Right renal pelvis (tissue), 4 donors: ENCODE results near the gene ELMO1. TPM values are rescaled to one million over a fixed set of nuclear protein-coding genes. Genes with fewer than 3 reads are reported as not detected.

Source experiments
- DNase-seq, 4 donors: peaks; one replicate each; pipeline ENCODE4 v3.0.0-alpha.2; 2013; ENCODE audit warnings: low read depth in 4 of 4, low spot score in 3 of 4, missing footprints in 1 of 4
- polyA plus RNA-seq, 4 donors: library from polyadenylated mRNA; unstranded; fragments of 120-200 nt; gene quantifications; one replicate each; pipeline ENCODE4 v1.2.1, GENCODE V29; 2013; ENCODE audit not compliant: insufficient read length in 4 of 4

Gene ELMO1, protein sequence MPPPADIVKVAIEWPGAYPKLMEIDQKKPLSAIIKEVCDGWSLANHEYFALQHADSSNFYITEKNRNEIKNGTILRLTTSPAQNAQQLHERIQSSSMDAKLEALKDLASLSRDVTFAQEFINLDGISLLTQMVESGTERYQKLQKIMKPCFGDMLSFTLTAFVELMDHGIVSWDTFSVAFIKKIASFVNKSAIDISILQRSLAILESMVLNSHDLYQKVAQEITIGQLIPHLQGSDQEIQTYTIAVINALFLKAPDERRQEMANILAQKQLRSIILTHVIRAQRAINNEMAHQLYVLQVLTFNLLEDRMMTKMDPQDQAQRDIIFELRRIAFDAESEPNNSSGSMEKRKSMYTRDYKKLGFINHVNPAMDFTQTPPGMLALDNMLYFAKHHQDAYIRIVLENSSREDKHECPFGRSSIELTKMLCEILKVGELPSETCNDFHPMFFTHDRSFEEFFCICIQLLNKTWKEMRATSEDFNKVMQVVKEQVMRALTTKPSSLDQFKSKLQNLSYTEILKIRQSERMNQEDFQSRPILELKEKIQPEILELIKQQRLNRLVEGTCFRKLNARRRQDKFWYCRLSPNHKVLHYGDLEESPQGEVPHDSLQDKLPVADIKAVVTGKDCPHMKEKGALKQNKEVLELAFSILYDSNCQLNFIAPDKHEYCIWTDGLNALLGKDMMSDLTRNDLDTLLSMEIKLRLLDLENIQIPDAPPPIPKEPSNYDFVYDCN
- 10 to 100 TPM in 2 of 4 donors, 1 to 10 TPM in 2; 9.9 to 14.6 (median 11.3) TPM for polyA plus RNA-seq

DNA sequence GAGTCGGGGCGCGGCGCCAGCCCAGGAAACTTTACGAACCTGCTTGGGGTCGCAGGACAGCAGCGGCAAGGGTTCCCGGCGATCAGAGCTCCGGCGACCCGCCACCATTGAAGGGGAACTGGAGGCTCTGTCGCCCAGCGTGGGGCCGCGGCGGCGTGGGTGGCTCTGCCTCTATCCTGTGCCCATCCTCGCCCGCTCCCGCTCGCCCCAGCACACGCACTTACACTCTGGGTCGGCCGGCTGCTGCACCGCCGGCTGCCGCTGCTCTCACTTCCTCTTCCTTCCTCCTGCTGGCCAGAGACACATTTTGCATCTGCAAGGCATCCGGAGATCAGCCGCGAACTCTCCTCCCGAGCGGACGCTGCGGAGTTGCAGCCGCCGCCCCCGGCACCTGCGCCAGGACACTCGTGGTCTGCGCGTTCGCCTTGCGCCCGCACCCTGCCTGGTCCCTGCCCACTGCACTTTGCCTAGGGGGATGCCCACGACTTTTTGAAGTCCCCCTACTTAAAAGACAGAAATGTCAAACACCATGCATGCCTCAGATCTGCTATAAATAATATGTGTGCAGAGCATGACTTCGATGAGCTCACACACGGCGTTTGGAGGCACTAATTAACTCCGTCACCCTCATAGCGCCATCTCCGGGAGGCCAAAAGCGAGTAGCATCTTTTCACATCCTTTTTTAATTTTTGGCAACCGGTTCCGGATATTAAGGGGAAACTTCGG is at the start of gene ELMO1:
TSS of gene ELMO1 (minus strand) at position 229 of the 726 bp plus-strand sequence. CDS start 106,174 bp downstream, outside the sequence.
- DNase-seq, result peak in 2 of 4 donors; percentile 33 to 53

DNA sequence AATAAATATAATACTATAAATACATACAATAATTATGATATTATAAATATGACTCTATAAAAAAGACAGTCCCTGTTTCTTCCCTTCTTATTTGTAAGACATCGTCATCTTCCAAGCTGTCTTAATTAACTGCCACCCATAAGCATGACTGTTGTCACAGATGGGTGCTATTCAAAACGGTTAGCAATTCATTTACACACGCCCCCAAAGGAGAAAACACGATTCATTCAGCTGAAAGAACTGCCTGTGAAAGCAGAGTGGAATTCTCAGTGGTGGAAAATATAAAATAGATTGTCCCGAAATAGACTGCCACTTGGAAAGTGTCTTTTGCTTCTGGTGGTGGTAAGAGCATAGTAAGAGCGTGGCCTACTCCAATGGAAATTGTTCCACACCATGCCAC is 48.9 kb upstream of the ELMO1 start:
- DNase-seq, result no peak

DNA sequence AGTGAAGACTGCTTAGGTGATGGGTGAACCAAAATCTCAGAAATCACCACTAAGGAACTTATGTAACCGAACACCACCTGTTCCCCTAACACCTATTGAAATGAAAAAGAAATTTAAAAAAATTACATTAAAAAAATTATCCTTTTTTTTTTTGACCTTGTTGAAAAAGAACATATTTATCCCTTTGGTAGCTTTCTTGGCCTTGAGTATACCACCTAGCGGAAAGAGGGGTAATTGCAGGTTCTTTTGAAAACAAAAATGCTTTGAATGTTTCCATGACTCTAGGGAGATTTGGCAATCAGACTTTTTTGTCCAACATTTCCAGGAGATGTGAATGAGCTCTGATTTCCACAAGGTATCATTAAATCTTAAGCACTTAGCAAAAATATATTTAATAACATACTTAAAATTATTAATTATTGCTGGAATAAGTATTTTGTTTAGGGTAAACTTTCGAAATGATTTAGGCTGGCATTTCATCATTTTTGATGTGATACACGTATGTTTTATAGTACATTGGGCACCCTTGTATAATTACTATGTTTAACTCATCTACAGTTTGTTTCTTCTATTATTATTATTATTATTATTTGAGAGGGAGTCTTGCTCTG is 47.0 kb upstream of the ELMO1 start:
- DNase-seq, result no peak

DNA sequence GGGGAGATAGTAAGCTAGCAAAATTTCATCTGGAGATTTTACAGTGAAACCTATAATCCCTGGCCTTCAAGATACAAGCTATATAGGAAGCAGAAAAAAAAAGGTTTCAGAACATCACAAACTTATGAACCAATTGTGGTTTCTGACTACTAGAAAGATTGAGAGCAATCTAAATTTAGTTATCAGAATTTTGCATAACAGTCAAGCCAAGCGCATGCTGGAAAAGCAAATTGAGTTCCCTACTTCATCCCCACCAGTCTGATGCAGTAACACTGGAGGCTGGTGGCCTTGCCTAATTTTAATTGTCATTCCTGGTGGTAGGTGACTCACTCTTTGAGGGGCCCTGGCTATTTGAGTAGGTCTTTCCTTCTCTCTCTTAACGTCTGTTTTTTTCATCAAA is 46.3 kb upstream of the ELMO1 start:
- DNase-seq, result no peak

DNA sequence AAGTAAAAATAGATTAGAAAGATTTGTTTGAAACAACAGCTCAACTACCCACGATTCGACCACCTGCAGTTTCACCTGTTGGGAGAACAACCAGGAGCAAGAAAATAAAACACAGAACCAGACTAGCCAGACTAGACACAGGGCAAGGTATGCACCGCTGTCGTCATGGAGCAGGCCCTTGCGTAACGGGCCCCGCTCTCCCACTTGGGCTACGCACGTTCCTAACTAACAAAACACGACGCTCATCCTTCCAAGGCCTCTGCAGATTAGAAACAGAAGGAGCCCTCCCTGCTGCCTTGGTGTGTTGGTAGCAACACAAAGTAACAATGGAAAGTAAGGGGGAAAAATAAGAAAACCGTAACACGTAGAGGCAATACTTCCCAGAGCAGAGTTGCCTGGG is 45.1 kb upstream of the ELMO1 start:
- DNase-seq, result no peak

DNA sequence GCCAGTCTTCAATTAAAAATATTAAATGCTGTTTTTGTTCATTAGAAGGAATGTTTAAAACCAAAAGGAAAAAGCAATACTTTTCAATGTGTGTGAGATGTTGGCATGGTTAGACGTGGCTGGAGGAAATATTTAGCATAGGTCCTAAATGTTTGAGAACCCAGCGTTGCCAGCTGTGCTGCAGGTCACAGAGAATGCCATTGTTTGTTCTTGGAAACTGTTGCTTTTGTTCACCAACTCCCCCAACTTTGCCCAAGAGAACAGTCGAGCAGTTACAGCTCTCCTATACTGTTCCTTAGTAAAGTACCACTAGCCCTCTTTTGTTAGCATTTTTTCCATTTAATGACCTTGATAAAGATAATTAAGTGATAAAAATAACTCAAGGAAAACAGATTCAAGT is 44.5 kb upstream of the ELMO1 start:
- no peak for DNase-seq

DNA sequence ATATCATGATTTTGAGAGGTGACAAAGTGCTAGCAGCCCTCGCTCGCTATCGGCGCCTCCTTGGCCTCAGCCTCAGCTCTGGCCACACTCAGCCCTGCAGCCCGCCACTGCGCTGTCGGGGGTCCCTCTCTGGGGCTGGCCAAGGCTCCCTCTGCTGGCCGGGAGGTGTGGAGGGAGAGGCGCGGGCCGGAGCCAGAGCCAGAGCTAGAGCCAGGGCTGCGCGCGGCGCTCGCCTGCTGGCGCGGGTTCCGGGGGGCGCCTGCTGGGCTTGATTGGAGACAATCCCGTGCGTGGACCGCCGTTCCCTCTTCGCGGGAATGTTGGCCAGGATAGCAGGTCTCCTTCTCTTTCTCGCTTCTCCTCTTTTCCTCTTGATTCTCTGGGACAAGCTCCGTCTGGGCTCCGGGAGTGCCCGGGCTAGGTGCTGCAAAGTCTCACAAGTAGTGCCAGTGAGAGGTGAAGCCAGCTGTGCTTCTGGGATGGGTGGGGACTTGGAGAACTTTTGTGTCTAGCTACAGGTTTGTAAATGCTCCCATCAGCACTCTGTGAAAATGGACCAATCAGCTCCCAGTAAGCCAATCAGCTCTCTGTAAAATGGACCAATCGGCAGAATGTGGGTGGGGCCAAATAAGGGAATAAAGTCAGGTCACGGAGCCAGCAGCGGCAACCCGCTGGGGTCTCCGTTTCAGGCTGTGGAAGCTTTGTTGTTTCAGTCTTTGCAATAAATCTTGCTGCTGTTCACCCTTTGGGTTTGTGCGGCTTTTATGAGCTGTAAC is 43.4 kb upstream of the ELMO1 start:
- DNase-seq, result no peak

DNA sequence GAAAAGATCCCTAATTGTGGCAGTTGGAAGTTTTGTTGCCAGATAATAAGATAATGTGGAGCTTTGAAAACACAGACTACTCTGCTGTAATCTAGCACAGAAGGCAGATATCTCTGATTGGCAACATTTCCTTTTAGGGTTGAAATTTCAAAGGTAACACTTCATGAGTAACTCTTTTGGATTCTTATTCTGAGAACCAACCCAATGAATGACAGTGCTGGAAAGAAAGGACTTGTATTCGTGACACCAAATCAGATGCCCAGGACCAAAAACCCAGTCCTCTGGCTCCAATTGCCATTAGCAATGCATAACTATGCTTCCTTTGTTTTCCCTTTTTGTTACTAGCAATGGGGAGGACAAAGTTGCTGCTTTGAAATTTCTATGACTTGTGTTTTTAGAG is 41.0 kb upstream of the ELMO1 start:
- DNase-seq, result no peak

DNA sequence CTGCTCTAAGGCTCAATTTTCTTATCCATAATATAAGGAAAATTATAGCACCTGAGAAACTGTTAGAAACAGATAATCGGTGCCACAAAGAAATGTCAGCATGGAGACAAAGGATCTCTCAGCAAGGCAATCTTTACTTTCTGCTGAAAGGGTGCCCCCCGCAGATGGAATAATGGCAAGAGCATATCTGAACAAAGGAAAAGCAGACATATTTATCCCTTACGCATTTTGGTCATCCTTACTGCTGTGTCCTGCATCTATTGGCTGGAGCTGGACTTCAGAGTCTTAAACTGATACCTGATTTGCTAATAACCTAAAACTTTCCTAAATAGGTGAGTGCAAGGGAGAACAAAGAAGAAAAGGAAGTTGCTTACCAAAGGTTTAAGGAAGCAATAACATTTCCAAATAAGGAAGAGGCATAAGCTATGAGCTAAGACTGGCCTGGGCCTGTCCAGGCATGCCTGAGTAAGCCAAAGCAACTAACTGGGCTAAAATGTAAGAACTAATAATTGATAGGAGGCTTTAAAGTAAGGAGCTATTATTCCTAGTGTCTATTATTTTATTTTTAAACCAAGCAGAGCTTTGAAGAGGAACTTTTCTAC is 39.6 kb upstream of the ELMO1 start:
- DNase-seq, result no peak

DNA sequence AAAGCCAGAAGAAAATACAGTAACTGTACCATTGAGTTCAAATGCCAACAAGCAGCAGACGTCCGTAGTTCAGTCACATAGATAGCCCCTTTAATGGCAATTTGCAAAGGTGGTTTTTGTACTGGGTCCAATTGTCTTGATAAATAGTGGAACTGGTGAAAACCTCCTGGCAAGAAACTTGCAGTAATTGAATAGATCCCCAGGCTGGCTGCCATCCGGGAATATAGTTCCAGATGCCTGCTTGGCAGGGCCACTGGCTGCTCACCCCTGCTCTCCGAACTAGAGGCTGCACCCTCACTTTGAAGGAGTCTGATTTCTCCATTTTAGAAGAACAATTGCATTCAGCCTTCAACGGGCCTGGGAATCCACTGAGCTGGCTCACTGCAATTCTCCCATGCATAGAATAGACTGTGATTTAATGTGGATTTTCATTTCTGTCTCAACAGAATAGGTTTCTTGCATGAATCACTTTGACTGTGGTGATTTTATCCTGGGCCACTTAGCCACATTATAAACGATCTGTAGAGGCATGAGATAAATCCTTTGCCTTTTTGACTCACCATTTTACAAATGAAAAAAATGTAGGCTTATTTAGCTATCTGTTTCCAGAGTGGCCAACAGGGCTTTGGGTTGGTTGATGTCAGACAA is 35.9 kb upstream of the ELMO1 start:
- no peak for DNase-seq

DNA sequence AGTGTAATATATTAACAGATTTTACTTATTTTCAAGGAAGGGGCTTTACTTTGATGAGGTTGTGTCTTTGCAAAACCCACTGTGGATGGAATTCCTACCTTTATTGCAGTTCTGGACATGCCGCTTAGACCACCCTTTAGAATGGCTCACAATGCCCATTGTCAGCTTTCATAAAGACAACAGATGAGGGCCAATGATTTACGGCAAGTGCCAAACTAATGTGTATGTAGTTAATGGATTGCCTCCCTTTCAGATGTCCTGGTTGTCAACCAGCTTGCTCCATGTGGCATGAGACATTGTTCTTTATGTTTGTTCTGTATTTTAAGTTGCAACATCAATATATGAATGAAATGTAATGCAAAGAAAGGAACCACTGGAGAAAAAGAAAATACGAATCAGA is 35.0 kb upstream of the ELMO1 start:
- no peak for DNase-seq

DNA sequence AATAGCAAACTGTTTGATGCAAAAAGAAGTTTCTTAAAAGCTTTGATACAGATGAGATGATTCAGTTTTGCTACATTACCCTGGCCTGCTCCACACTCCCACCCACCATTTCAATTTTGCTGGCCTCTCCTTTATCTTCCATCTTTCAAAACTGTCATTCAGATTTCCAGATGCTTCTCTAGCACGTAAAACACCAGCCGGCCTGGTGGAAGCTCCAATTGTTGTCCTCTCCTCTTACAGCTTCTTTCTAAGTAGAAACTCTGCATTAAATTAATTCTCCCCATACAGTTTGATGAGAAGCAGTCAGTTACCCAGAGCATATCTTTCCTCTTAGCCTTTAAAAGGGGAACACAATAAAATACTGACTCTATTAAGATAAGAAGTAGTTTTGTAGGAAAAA is 34.3 kb upstream of the ELMO1 start:
- DNase-seq, result no peak

DNA sequence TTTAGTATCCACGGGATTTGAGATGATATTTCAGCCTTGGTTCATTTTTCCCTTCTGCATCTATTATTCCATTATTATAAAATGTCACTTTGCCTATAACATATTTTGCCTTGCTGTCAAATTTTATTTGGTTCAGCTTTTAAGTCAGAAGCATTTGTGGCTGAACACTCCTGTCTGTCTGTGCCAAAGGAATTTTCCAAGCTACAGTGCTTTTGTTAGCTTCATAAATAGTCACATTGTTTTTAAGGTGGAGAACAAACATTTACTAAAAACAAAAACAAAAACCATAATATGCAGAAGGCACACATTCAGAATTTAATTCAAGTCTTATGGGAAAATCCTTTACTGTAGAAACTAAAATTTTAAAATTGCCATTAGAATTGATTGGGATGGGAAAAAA is 33.8 kb upstream of the ELMO1 start:
- DNase-seq, result no peak

DNA sequence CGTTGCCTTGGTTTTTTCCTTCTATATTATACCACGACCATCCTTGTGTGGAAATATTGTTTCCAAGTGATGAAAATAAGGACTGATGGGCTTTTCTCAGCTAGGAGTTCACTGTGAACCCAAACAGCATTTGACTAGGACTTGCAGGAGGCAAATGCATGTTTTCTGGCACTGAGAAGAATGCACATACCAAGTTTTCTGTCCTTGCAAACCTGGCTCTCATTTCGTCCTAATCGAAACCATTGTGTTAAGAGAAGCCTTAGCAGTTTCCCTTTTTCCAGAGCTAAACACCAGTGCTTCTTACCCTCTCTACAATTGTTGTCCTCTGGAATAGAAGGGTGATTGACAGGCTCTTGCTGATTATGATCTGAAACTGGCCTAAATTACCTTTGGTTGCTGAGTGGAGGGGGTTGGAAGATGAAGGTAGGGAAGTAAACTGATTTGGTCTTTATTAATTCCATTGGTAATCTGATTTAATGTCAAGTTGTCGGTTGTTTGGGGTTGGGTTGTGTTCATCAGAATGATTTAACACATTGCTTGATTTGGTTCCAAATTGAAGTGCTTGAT is 33.1 kb upstream of the ELMO1 start:
- no peak for DNase-seq

DNA sequence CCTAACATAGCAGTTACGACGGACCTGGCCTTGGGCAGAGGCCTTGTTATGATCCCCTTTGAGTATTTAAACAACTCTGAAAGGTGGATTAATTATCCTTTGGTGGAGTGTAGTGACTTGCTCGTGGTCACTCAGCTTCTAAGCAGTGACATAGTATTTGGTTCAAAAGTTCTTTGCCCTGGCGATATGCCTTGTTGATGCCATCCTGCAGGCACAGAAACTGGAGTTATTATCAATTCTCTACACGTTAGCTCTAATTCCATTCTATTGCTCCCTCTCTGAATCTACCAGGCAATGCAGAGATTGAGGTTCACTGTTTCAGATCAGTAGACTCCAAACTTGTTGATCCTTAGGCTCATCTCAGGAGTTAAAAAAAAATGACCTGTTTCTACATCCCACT is 32.5 kb upstream of the ELMO1 start:
- no peak for DNase-seq

DNA sequence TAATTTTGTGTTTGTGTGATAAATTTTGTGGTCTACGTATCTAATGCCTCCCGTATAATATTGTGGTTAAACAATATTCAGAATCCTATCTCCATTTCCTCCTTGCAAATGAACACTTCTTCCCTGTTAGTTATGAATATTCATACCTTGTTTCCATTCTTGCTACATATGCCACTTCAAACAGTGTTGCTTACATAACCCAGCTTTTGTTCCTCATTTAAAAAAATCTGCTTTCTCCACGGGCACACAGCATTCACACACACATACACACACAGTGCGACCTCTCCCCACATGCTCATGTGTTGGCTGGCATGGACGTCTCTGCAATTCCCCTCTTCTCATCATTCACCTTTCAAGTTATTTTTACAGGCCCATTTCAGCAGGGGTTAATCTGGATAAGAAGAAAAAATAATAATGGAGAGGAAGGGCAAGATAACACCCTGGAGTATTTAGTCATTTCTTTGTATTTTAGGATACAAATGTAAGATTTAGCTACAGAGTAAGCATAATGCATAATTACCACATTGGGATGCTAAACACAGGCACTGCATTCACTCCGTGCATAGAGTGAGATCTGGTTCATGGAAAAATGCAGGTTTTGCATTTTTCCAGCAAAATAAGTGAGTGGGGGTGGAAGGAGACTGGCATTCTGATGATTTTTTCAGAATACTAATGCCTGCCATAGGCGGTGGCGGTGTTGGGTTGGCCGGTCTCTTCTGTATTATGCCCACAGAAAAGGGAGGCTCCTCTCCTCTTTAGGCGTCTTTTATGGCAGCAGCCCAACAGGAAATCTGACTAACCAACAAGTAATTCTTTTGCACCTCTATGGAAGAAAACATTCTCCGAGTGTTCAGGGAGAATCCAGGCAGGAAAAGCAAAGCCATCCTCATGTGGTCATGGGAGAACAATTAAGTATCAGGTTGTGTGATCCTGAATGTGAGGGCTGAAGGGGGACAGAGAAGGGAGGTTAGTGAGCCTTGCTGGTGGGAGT is 31.7 kb upstream of the ELMO1 start:
- DNase-seq, result no peak

DNA sequence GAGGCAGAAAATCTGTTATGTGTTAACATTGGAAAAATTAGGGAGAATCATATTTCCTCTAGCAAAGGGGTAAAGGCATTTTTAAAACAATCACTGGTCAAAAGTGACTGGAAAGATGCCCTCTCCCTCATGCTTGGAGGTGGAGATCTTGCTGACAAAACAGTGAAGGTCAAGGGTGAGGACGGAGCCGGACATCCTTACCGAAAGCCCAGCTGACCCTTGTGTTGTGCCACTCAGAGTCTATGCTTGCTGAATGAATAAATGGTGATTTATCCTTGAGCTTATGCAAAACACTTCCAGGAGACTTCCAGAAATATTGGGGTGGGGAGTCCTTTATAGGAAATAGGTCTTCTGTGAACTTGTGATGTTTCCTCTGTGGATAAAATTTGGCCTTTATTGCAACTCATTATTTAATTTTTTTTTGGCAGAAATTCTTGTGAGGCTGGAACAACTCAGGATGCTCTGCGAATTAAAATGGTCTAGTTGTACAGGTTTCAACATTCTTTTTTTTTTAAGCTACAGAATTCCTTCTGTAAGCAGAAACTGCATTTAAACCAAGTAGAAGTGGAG is 28.3 kb upstream of the ELMO1 start:
- DNase-seq, result no peak
